HPDE6-E6E7 (cell line): ENCODE data around the gene CADPS2.
"Not testable (repeated sequence)": the region's sequence is repeated elsewhere in the genome, so short reads cannot be mapped to it uniquely, and the experiment has no call there.

Experiments used
- DNase-seq: peaks from one replicate; pipeline ENCODE4 v3.0.0; 2011; ENCODE audit warnings: missing footprints; ENCODE audit errors: extremely low spot score

Gene CADPS2

GRCh38 chr7:122298618-122299017 lies 587.6 kb downstream of the CADPS2 start:
- DNase-seq, result no peak

- DNase-seq, result no peak
These were observed 588.1 kb downstream of the CADPS2 start for GRCh38 chr7:122298131-122298530.

GRCh38 chr7:122291189-122291588 lies 595.1 kb downstream of the CADPS2 start:
- no peak for DNase-seq

GRCh38 chr7:122290476-122290875 lies 595.8 kb downstream of the CADPS2 start:
- DNase-seq, result no peak

- DNase-seq, result no peak
These were observed 596.8 kb downstream of the CADPS2 start for GRCh38 chr7:122289426-122289825.

- DNase-seq, result not testable (repeated sequence)
These were observed 601.7 kb downstream of the CADPS2 start for GRCh38 chr7:122284608-122285007.

- DNase-seq, result no peak
These were observed 613.1 kb downstream of the CADPS2 start for GRCh38 chr7:122273117-122273516.

- no peak for DNase-seq
These were observed 617.0 kb downstream of the CADPS2 start for GRCh38 chr7:122269241-122269640.
